ENCODE results near the gene MS4A13. TPM values are rescaled to one million over a fixed set of nuclear protein-coding genes. Genes with fewer than 3 reads are reported as not detected.

MS4A13 gene
- total RNA-seq, 1 experiment from 2014 or later, result not detected

DNA sequence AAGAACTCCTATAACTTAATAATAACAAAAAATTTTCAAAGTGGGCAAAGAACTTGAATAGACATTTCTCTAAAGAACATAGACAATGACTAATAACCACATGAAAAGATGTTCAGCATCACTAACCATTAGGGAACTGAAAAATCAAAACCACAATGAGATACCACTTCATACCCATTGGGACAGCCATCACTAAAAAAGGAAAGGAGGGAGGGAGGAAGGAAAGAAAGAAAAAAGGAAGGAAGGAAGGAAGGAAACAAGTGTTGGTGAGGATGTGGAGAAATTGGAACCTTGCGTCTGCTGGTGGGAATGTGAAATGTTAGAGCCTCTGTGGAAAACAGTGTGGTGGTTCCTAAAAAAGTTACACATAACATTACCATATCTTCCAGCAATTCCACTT, 55.8 kb downstream of the MS4A13 start:
- ChIA-PET POLR2A (no interaction called here), CTCF (no interaction called here)
- BruUV-seq (replicated peaks), result no TSS peak
- DNase-seq (ENCODE audit: unreplicated experiment), result no peak
- Mint-ChIP-seq H3K36me3 (ENCODE audit: insufficient read depth, unreplicated experiment) (no peaks in the 10 kb centered on the region), H3K27me3 (ENCODE audit: insufficient read depth, unreplicated experiment) (no peaks in the 10 kb centered on the region), H3K9me3 (ENCODE audit: unreplicated experiment) (no peaks in the 10 kb centered on the region), H3K4me3 (ENCODE audit: unreplicated experiment) (no peak overlapping the region), H3K27ac (ENCODE audit: low read depth, unreplicated experiment) (no peak overlapping the region), H3K4me1 (ENCODE audit: insufficient read depth, unreplicated experiment) (no peaks in the 10 kb centered on the region)
- TF ChIP-seq, protein P1, sequence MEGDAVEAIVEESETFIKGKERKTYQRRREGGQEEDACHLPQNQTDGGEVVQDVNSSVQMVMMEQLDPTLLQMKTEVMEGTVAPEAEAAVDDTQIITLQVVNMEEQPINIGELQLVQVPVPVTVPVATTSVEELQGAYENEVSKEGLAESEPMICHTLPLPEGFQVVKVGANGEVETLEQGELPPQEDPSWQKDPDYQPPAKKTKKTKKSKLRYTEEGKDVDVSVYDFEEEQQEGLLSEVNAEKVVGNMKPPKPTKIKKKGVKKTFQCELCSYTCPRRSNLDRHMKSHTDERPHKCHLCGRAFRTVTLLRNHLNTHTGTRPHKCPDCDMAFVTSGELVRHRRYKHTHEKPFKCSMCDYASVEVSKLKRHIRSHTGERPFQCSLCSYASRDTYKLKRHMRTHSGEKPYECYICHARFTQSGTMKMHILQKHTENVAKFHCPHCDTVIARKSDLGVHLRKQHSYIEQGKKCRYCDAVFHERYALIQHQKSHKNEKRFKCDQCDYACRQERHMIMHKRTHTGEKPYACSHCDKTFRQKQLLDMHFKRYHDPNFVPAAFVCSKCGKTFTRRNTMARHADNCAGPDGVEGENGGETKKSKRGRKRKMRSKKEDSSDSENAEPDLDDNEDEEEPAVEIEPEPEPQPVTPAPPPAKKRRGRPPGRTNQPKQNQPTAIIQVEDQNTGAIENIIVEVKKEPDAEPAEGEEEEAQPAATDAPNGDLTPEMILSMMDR (IDR thresholded peaks at IDR 0.05; ENCODE audit: unreplicated experiment), result no peak
- intact Hi-C loops (cut with micrococcal nuclease), result no loop called here

DNA sequence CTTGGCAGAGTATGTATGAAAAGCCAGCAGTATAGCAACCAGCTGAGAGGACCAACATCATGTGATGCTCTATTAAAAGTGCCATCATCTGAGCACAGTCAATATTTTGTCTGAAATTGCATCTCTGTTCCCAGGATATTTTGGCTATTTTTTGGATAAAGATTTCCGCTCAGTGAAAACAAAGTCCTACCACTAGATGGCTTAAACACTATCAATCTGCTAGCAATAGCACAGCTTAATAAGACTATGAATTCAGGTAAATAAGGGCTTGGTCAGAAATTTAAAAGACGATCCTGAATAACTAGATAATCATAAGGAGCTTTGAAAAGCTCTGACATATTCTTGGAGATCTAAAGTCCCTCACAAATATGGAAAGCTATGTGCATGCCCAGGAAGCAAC, 74.4 kb downstream of the MS4A13 start:
- Mint-ChIP-seq H3K4me3 (ENCODE audit: unreplicated experiment) (no peak overlapping the region), H3K36me3 (ENCODE audit: insufficient read depth, unreplicated experiment) (peaks cover 6% of the 10 kb centered on the region), H3K27ac (ENCODE audit: low read depth, unreplicated experiment) (no peak overlapping the region), H3K27me3 (ENCODE audit: insufficient read depth, unreplicated experiment) (peaks cover 33% of the 10 kb centered on the region), H3K4me1 (ENCODE audit: insufficient read depth, unreplicated experiment) (no peaks in the 10 kb centered on the region), H3K9me3 (ENCODE audit: unreplicated experiment) (no peaks in the 10 kb centered on the region)
- CTCF ChIA-PET, result interaction anchor here (0.6 to 1.4 kb wide), 12 partner anchors 10 to 262 kb away, joined by 3 to 5 read pairs (median 3); no protein-coding TSS in a partner anchor
- intact Hi-C loops (cut with micrococcal nuclease), result no loop called here
- POLR2A ChIA-PET, result no interaction called here
- BruUV-seq (replicated peaks), result no TSS peak
- no peak for DNase-seq (ENCODE audit: unreplicated experiment)
- TF ChIP-seq, protein P1 (IDR thresholded peaks at IDR 0.05; ENCODE audit: unreplicated experiment), result peak; percentile 37

Other genes with a start within 250 kb of the MS4A13 start
- gene MS4A4A, start 234.7 kb upstream of the MS4A13 start, total RNA-seq (2022), result not detected in 2 replicates
- not detected in 2 replicates for gene MS4A6E, start 188.1 kb upstream of the MS4A13 start, total RNA-seq (2022)
- gene MS4A7, start 136.9 kb upstream of the MS4A13 start, total RNA-seq (2022), result not detected in 2 replicates
- gene MS4A14, start 118.9 kb upstream of the MS4A13 start, total RNA-seq (2022), result not detected in 2 replicates
- gene MS4A5, start 85.8 kb upstream of the MS4A13 start, total RNA-seq (2022), result not detected in 2 replicates
- gene MS4A1, start 59.5 kb upstream of the MS4A13 start, total RNA-seq (2022), result not detected in 2 replicates
- gene MS4A12, start 22.6 kb upstream of the MS4A13 start, total RNA-seq (2022), result not detected in 2 replicates
- not detected in 2 replicates for gene MS4A8, start 184.2 kb downstream of the MS4A13 start, total RNA-seq (2022)
- not detected in 2 replicates for gene MS4A18, start 209.3 kb downstream of the MS4A13 start, total RNA-seq (2022)
- not detected in 2 replicates for gene MS4A15, start 241.5 kb downstream of the MS4A13 start, total RNA-seq (2022)